Stomach (tissue), 4 donors: Measurements from ENCODE around the gene SBF1.

Experiments
- CTCF ChIP-seq, 7 experiments: fragments of 450-650 bp in 4 of 7; fragments of 200-600 bp in 3 of 7; sonication (generic) in 3 of 7; IDR thresholded peaks; one replicate each; pipeline ENCODE4 v1.5.1; 2016 to 2019; ENCODE audit warnings: antibody characterized with exemption in 7 of 7, control low read depth in 2 of 7, mild to moderate bottlenecking in 1 of 7
- EP300 ChIP-seq: sonication (generic); formaldehyde crosslinking; IDR thresholded peaks from one replicate; pipeline ENCODE4 v1.6.1; 2017; ENCODE audit warnings: antibody characterized with exemption
- POLR2A ChIP-seq, 4 donors: fragments of 450-650 bp; IDR thresholded peaks; one replicate each; pipeline ENCODE4 v1.6.1; 2016; ENCODE audit warnings: antibody characterized with exemption in 4 of 4, control low read depth in 2 of 4, mild to moderate bottlenecking in 1 of 4, moderate library complexity in 1 of 4

- no peak for TF ChIP-seq CTCF (IDR thresholded peaks at IDR 0.05)
- no peak for TF ChIP-seq POLR2A (IDR thresholded peaks at IDR 0.05)
- TF ChIP-seq EP300, result no peak
Observed at GRCh38 chr22:50521710-50522109, 46.9 kb upstream of the SBF1 start.
